22Rv1 (cell line): ENCODE results near the gene GRM8.

ENCODE experiments used
- H3K27ac ChIP-seq: fragments of 450-650 bp; 2 replicates; pipeline ENCODE4 v1.5.1; 2017
- CTCF ChIP-seq: fragments of 450-650 bp; IDR thresholded peaks from 2 replicates; pipeline ENCODE4 v1.5.1; 2017; ENCODE audit warnings: mild to moderate bottlenecking
- ZFX ChIP-seq: fragments of 450-650 bp; IDR thresholded peaks from 2 replicates; pipeline ENCODE4 v1.6.1; 2017; ENCODE audit warnings: antibody characterized with exemption, borderline replicate concordance

Gene GRM8

GRCh38 chr7:127119517-127119916 lies 133.2 kb downstream of the GRM8 start:
- TF ChIP-seq ZFX (no peak), CTCF (no peak)
- H3K27ac ChIP-seq: peak overlapping the region; percentile 4; the same call in 1 of the 2 replicates

DNA sequence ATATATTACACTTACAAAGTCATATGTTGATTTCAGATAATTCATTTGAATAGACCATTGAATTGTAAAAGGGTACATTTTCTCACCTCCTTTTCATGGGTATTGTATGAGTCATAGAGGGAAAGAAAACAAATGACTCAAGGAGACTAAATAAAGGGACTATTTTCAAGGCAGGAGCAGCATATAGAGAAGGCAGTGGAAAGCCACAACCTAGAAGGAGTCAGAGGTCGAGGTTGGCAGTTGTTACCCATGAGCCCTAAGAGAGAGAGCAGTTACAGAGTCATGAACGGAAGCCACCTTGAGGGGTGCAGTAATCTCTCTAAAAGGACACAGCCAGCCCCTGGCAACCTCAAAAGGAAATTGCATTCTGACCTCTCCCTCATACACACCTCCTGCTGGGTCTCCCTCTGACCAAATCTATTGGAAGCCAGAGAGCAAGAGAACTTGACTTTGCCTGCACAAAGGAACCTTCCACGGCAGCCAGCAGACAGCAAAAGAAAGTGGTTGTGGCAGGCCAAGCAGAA lies 137.9 kb downstream of the GRM8 start:
- no peak overlapping the region for H3K27ac ChIP-seq
- TF ChIP-seq ZFX: no peak
- no peak for TF ChIP-seq CTCF

GRCh38 chr7:127107601-127108007 lies 145.1 kb downstream of the GRM8 start:
- no peak overlapping the region for H3K27ac ChIP-seq
- TF ChIP-seq CTCF: peak; percentile 86
- TF ChIP-seq ZFX: no peak

- H3K27ac ChIP-seq: no peak overlapping the region
- no peak for TF ChIP-seq ZFX
- no peak for TF ChIP-seq CTCF
These were observed 159.4 kb downstream of the GRM8 start for GRCh38 chr7:127093340-127093739.

DNA sequence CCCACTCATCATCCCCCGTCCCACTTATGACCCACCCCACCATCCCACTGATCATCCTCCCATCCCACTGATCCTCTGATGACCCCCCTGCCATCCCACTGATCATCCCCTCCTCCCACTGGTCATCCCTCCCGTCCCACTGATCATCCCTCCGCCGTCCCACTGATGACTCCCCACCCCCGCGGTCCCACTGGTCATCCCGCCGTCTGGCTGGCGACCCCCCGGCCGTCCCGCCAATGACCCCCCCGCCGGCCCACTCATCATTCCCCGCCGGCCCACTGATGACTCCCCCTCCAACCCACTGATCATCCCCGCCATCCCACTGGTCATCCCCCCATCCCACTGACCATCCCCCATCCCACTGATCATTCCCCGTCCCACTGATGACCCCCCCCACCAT lies 161.1 kb downstream of the GRM8 start:
- TF ChIP-seq ZFX (no peak), CTCF (no peak)
- H3K27ac ChIP-seq: no peak overlapping the region

DNA sequence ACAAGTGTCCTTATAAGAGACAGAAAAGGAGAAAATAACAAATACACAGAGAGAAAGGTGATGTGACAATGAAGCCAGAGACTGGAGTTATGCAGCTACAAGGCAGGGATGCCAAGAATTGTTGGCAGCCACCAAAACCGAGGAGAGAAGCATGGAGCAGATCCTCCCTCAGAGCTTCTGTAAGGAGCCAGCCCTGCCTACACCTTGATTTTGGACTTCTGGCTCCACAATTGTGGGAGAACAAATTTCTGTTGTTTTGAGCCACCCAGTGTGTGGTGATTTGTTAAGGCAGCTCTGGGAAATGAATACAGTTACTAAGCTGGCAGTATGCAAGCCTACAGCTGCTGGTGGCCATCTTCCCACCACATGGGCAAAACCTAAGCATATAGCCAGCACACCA lies 163.6 kb downstream of the GRM8 start:
- no peak for TF ChIP-seq CTCF

DNA sequence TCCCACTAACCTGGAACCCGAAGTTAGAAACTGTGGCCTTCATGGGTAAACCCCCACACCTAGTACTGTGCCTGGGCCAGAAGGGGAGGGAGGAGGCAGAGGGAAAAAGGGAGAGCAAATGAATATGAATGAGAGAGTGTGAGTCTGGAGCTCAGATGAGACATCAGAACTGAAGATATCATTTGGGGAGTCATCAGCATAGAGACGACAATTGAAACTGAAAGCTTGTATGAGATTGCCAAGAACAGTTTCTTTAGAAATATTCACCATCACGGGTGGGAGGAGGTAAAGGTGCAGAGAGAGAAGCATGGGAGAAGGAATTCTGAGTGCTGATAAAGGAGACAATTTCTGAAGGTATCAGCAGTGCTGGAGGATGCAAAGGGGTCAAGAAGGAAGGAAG lies 171.2 kb downstream of the GRM8 start:
- H3K27ac ChIP-seq: no peak overlapping the region
- TF ChIP-seq CTCF: no peak
- TF ChIP-seq ZFX: no peak

More for the DNA sequence above, 163.6 kb downstream of the GRM8 start:
- H3K27ac ChIP-seq: no peak overlapping the region
